Ovary (tissue), 3 donors: ENCODE data around the gene SH3PXD2B.

ENCODE experiments used
- CTCF ChIP-seq, 3 donors: fragments of 450-650 bp in 2 of 3; fragments of 200-600 bp in 1 of 3; IDR thresholded peaks; one replicate each; pipeline versions ENCODE4 v1.5.1 to v1.8.0; 2016 to 2022; ENCODE audit warnings: antibody characterized with exemption in 3 of 3, mild to moderate bottlenecking in 1 of 3
- EP300 ChIP-seq: sonication (generic); formaldehyde crosslinking; IDR thresholded peaks from one replicate; pipeline ENCODE4 v1.6.1; 2017; ENCODE audit warnings: antibody characterized with exemption
- POLR2A ChIP-seq: fragments of 450-650 bp; IDR thresholded peaks from one replicate; pipeline ENCODE4 v1.6.1; 2017; ENCODE audit warnings: antibody characterized with exemption, mild to moderate bottlenecking, moderate library complexity
- donor health status: DM: no; HTN: no; CAD: no.

DNA sequence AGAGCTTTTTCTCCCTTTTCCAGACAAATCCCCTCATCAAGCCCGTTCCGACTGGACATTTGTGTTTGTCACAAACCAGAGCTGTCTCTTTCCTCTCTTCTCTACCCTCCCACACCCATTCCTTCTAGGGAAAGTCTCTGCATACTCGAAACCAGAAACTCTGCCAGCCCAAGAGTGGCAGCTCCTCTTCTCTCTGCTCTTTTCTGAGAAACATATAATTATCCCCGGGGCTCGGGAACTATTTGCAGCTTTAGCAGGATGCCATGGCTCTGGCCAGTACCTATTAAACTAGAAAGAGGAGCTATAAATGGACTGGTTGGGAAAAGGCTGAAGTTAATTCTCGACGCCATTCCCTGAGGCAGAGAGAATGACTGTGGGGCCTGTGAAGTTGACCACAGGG is 82.6 kb downstream of the SH3PXD2B start:
- TF ChIP-seq CTCF (IDR thresholded peaks at IDR 0.05) (no peak), EP300 (no peak), POLR2A (no peak)
